ENCODE measurements around the gene CDK19. TPM values are rescaled to one million over a fixed set of nuclear protein-coding genes. Genes with fewer than 3 reads are reported as not detected.
"Not testable (repeated sequence)": the region's sequence is repeated elsewhere in the genome, so short reads cannot be mapped to it uniquely, and the experiment has no call there.

CDK19 gene
- total RNA-seq, 2 donors from 2014 or later: 8.7 to 14.3 TPM

- Histone ChIP-seq H3K4me1 (ENCODE audit: control insufficient read depth in 1 of 2, low read depth in 2 of 2) (peaks cover 0 to 12% of the 10 kb centered on the region in 2 donors), H3K36me3 (peaks cover 6% of the 10 kb centered on the region), H3K9me3 (no peaks in the 10 kb centered on the region), H3K27ac (no peak overlapping the region), H3K27me3 (replicated peaks; ENCODE audit: insufficient read depth) (no peaks in the 10 kb centered on the region), H3K4me3 (no peak overlapping the region)
- ATAC-seq (ENCODE audit: insufficient number of reproducible peaks, low FRiP score, low read depth): no peak
- no peak for TF ChIP-seq CTCF (IDR thresholded peaks at IDR 0.05)
- DNase-seq (ENCODE audit: low spot score): no peak
Measured at GRCh38 chr6:110776413-110776812, 38.9 kb downstream of the CDK19 start.

- no peak for DNase-seq (ENCODE audit: low spot score)
- TF ChIP-seq CTCF (IDR thresholded peaks at IDR 0.05): no peak
- Histone ChIP-seq H3K4me3 (no peak overlapping the region), H3K4me1 (ENCODE audit: control insufficient read depth in 1 of 2, low read depth in 2 of 2) (no peaks in the 10 kb centered on the region), H3K36me3 (peaks cover 6% of the 10 kb centered on the region), H3K27me3 (replicated peaks; ENCODE audit: insufficient read depth) (no peaks in the 10 kb centered on the region), H3K27ac (no peak overlapping the region), H3K9me3 (peaks cover 3% of the 10 kb centered on the region)
- ATAC-seq (ENCODE audit: insufficient number of reproducible peaks, low FRiP score, low read depth): no peak
Measured at GRCh38 chr6:110769923-110770322, 45.3 kb downstream of the CDK19 start.

GRCh38 chr6:110768057-110768456 lies 47.2 kb downstream of the CDK19 start:
- H3K4me3 ChIP-seq: no peak overlapping the region
- ATAC-seq (ENCODE audit: insufficient number of reproducible peaks, low FRiP score, low read depth) (no peak), DNase-seq (ENCODE audit: low spot score) (no peak)
- no peak for TF ChIP-seq CTCF (IDR thresholded peaks at IDR 0.05)
- H3K36me3 ChIP-seq: peaks cover 6% of the 10 kb centered on the region
- no peaks in the 10 kb centered on the region for H3K27me3 ChIP-seq (replicated peaks; ENCODE audit: insufficient read depth)
- peaks cover 3% of the 10 kb centered on the region for H3K9me3 ChIP-seq
- H3K4me1 ChIP-seq (ENCODE audit: control insufficient read depth in 1 of 2, low read depth in 2 of 2): no peaks in the 10 kb centered on the region
- H3K27ac ChIP-seq: no peak overlapping the region

- DNase-seq (ENCODE audit: low spot score) (no peak), ATAC-seq (ENCODE audit: insufficient number of reproducible peaks, low FRiP score, low read depth) (no peak)
- H3K4me3 ChIP-seq: no peak overlapping the region
- TF ChIP-seq CTCF (IDR thresholded peaks at IDR 0.05): no peak
- H3K4me1 ChIP-seq (ENCODE audit: control insufficient read depth in 1 of 2, low read depth in 2 of 2): no peaks in the 10 kb centered on the region
- H3K9me3 ChIP-seq: no peaks in the 10 kb centered on the region
- no peak overlapping the region for H3K27ac ChIP-seq
- H3K36me3 ChIP-seq: no peaks in the 10 kb centered on the region
- no peaks in the 10 kb centered on the region for H3K27me3 ChIP-seq (replicated peaks; ENCODE audit: insufficient read depth)
Measured at GRCh38 chr6:110761371-110761770, 53.9 kb downstream of the CDK19 start.

- Histone ChIP-seq H3K9me3 (no peaks in the 10 kb centered on the region), H3K27ac (no peak overlapping the region), H3K27me3 (replicated peaks; ENCODE audit: insufficient read depth) (no peaks in the 10 kb centered on the region), H3K4me1 (ENCODE audit: control insufficient read depth in 1 of 2, low read depth in 2 of 2) (no peaks in the 10 kb centered on the region), H3K4me3 (no peak overlapping the region), H3K36me3 (no peaks in the 10 kb centered on the region)
- DNase-seq (ENCODE audit: low spot score): no peak
- no peak for TF ChIP-seq CTCF (IDR thresholded peaks at IDR 0.05)
- ATAC-seq (ENCODE audit: insufficient number of reproducible peaks, low FRiP score, low read depth): no peak
Measured at GRCh38 chr6:110760589-110760988, 54.7 kb downstream of the CDK19 start.

- H3K9me3 ChIP-seq; H3K27ac ChIP-seq; H3K4me1 ChIP-seq (ENCODE audit: control insufficient read depth in 1 of 2, low read depth in 2 of 2); H3K36me3 ChIP-seq; H3K27me3 ChIP-seq (replicated peaks; ENCODE audit: insufficient read depth); ATAC-seq (ENCODE audit: insufficient number of reproducible peaks, low FRiP score, low read depth); DNase-seq (ENCODE audit: low spot score); H3K4me3 ChIP-seq: not testable (repeated sequence)
Measured at GRCh38 chr6:110760098-110760497, 55.2 kb downstream of the CDK19 start.
